Karpas-422 (cell line): ENCODE results near the gene ZDHHC24. TPM values are rescaled to one million over a fixed set of nuclear protein-coding genes. Genes with fewer than 3 reads are reported as not detected.

Experiments used
- DNase-seq: peaks from one replicate; pipeline ENCODE4 v3.0.0-alpha.2; 2015
- H2AFZ ChIP-seq: fragments of 200-600 bp; sonication (generic); 2 replicates; pipeline ENCODE4 v1.6.1; 2014; ENCODE audit warnings: antibody characterized with exemption, low read length, mixed read lengths
- H3K27ac ChIP-seq: fragments of 200-600 bp; sonication (generic); 2 replicates; pipeline ENCODE4 v1.5.1; 2014; ENCODE audit warnings: mild to moderate bottlenecking, low read length, moderate library complexity
- H3K27me3 ChIP-seq: fragments of 200-600 bp; sonication (generic); 2 replicates; pipeline ENCODE4 v1.6.1; 2014; ENCODE audit warnings: low read length, mixed read lengths
- H3K36me3 ChIP-seq: fragments of 200-600 bp; sonication (generic); 2 replicates; pipeline ENCODE4 v1.6.1; 2014; ENCODE audit warnings: low read length, mixed read lengths; ENCODE audit not compliant: insufficient read depth
- H3K4me1 ChIP-seq: fragments of 200-600 bp; sonication (generic); 2 replicates; pipeline ENCODE4 v1.6.1; 2014; ENCODE audit warnings: mild to moderate bottlenecking, low read length, mixed read lengths
- H3K4me2 ChIP-seq: fragments of 200-600 bp; sonication (generic); 2 replicates; pipeline ENCODE4 v1.6.1; 2014; ENCODE audit warnings: low read length, low read depth, mild to moderate bottlenecking; ENCODE audit not compliant: poor library complexity, severe bottlenecking
- H3K4me3 ChIP-seq: fragments of 200-600 bp; sonication (generic); 2 replicates; pipeline ENCODE4 v1.5.1; 2014; ENCODE audit warnings: mild to moderate bottlenecking, antibody characterized with exemption, low read length, mixed read lengths
- H3K79me2 ChIP-seq: fragments of 200-600 bp; sonication (generic); 2 replicates; pipeline ENCODE4 v1.6.1; 2014; ENCODE audit warnings: mild to moderate bottlenecking, low read length, mixed read lengths
- H3K9ac ChIP-seq: fragments of 200-600 bp; sonication (generic); 2 replicates; pipeline ENCODE4 v1.6.0; 2014; ENCODE audit warnings: low read length
- H3K9me2 ChIP-seq: fragments of 200-600 bp; sonication (generic), shearing (Covaris generic); replicated peaks from 2 replicates; pipeline ENCODE4 v1.6.0; 2014; ENCODE audit warnings: mild to moderate bottlenecking, low read length, moderate library complexity; ENCODE audit not compliant: insufficient read depth
- H3K9me3 ChIP-seq: fragments of 300-700, 200-600 bp; sonication (generic); 2 replicates; pipeline ENCODE4 v1.6.1; 2014; ENCODE audit warnings: low read length, mixed read lengths
- H4K20me1 ChIP-seq: fragments of 200-600 bp; sonication (generic); 2 replicates; pipeline ENCODE4 v1.6.1; 2014; ENCODE audit warnings: mild to moderate bottlenecking, antibody characterized with exemption, low read length, low read depth; ENCODE audit not compliant: insufficient read depth
- total RNA-seq: library from RNA; depleted of rRNA; stranded (reverse); fragments of >200 nt; shearing (Covaris generic); gene quantifications from 2 replicates; pipeline ENCODE4 v1.2.3, GENCODE V29; 2014; ENCODE audit warnings: low replicate concordance

ZDHHC24 gene
- total RNA-seq, 1 experiment from 2014 or later = 22.2 TPM

- Histone ChIP-seq H2AFZ (peak overlapping the region; percentile 22; the same call in 1 of the 2 replicates), H3K27ac (peak overlapping the region; percentile 30; the same call in 1 of the 2 replicates), H3K79me2 (peaks cover 28% of the 10 kb centered on the region), H3K9ac (peak overlapping the region; percentile 81), H4K20me1 (peaks cover 3% of the 10 kb centered on the region; the same call in 1 of the 2 replicates), H3K4me3 (peak overlapping the region; percentile 88), H3K9me3 (no peaks in the 10 kb centered on the region), H3K4me2 (peak overlapping the region; percentile 84), H3K4me1 (peaks cover 28% of the 10 kb centered on the region), H3K36me3 (no peaks in the 10 kb centered on the region), H3K9me2 (no peaks in the 10 kb centered on the region), H3K27me3 (no peaks in the 10 kb centered on the region)
- DNase-seq = peak; percentile 59
These were observed 66.3 kb downstream of the ZDHHC24 start for GRCh38 chr11:66479394-66480116.

- Histone ChIP-seq H3K9me3 (no peaks in the 10 kb centered on the region), H3K27ac (no peak overlapping the region), H3K27me3 (no peaks in the 10 kb centered on the region), H3K4me2 (peak overlapping the region; percentile 84), H3K9me2 (no peaks in the 10 kb centered on the region), H4K20me1 (peaks cover 3% of the 10 kb centered on the region; the same call in 1 of the 2 replicates), H3K4me1 (peaks cover 28% of the 10 kb centered on the region), H3K79me2 (peaks cover 28% of the 10 kb centered on the region), H3K9ac (peak overlapping the region; percentile 81), H3K36me3 (no peaks in the 10 kb centered on the region), H3K4me3 (peak overlapping the region; percentile 88), H2AFZ (0 out of 2 replicates have a peak overlapping the region, but pooled peaks have one; percentile 22)
- peak; percentile 77 for DNase-seq
These were observed 67.0 kb downstream of the ZDHHC24 start for GRCh38 chr11:66478729-66479393.

GRCh38 chr11:66477263-66478201 lies 68.3 kb downstream of the ZDHHC24 start:
- no peak overlapping the region for H3K27ac ChIP-seq
- H3K36me3 ChIP-seq = no peaks in the 10 kb centered on the region
- H3K4me1 ChIP-seq = peaks cover 26% of the 10 kb centered on the region
- H3K4me3 ChIP-seq = no peak overlapping the region
- H4K20me1 ChIP-seq = peaks cover 3% of the 10 kb centered on the region; the same call in 1 of the 2 replicates
- H3K9me3 ChIP-seq = no peaks in the 10 kb centered on the region
- no peak overlapping the region for H3K9ac ChIP-seq
- no peaks in the 10 kb centered on the region for H3K9me2 ChIP-seq
- H3K27me3 ChIP-seq = no peaks in the 10 kb centered on the region
- H3K4me2 ChIP-seq = no peak overlapping the region
- H2AFZ ChIP-seq = no peak overlapping the region
- DNase-seq = no peak
- H3K79me2 ChIP-seq = peaks cover 28% of the 10 kb centered on the region

GRCh38 chr11:66476841-66477251 lies 69.0 kb downstream of the ZDHHC24 start:
- Histone ChIP-seq H3K27me3 (no peaks in the 10 kb centered on the region), H3K9me3 (no peaks in the 10 kb centered on the region), H3K9me2 (no peaks in the 10 kb centered on the region), H4K20me1 (peaks cover 3% of the 10 kb centered on the region; the same call in 1 of the 2 replicates), H3K79me2 (peaks cover 28% of the 10 kb centered on the region), H3K27ac (no peak overlapping the region), H3K4me1 (peaks cover 19% of the 10 kb centered on the region), H3K4me2 (no peak overlapping the region), H3K36me3 (no peaks in the 10 kb centered on the region), H2AFZ (no peak overlapping the region), H3K4me3 (no peak overlapping the region), H3K9ac (no peak overlapping the region)
- no peak for DNase-seq

GRCh38 chr11:66476173-66476840 lies 69.5 kb downstream of the ZDHHC24 start:
- Histone ChIP-seq H3K36me3 (no peaks in the 10 kb centered on the region), H3K4me1 (peaks cover 16% of the 10 kb centered on the region), H3K4me3 (no peak overlapping the region), H3K9me2 (no peaks in the 10 kb centered on the region), H3K4me2 (no peak overlapping the region), H3K9ac (no peak overlapping the region), H3K79me2 (peaks cover 22% of the 10 kb centered on the region), H3K9me3 (no peaks in the 10 kb centered on the region), H3K27me3 (no peaks in the 10 kb centered on the region), H2AFZ (no peak overlapping the region), H3K27ac (no peak overlapping the region), H4K20me1 (peaks cover 3% of the 10 kb centered on the region; the same call in 1 of the 2 replicates)
- no peak for DNase-seq

- DNase-seq = no peak
- Histone ChIP-seq H2AFZ (no peak overlapping the region), H3K4me2 (no peak overlapping the region), H3K9me3 (no peaks in the 10 kb centered on the region), H3K9ac (no peak overlapping the region), H3K4me1 (peaks cover 9% of the 10 kb centered on the region), H3K27ac (no peak overlapping the region), H3K4me3 (no peak overlapping the region), H3K79me2 (peaks cover 15% of the 10 kb centered on the region), H4K20me1 (no peaks in the 10 kb centered on the region; the same call in 1 of the 2 replicates), H3K36me3 (no peaks in the 10 kb centered on the region), H3K9me2 (no peaks in the 10 kb centered on the region), H3K27me3 (no peaks in the 10 kb centered on the region)
These were observed 70.3 kb downstream of the ZDHHC24 start for GRCh38 chr11:66475349-66476172.
